Liver (tissue), 9 donors: ENCODE measurements around the gene EXOC2. TPM values are rescaled to one million over a fixed set of nuclear protein-coding genes. Genes with fewer than 3 reads are reported as not detected.
A peak's percentile ranks its signal among the peaks of the same experiment; 100 is the strongest.

ENCODE experiments used
- DNase-seq: peaks from one replicate; pipeline ENCODE4 v3.0.0-alpha.2; 2017; ENCODE audit warnings: low spot score
- H3K27ac ChIP-seq, 2 donors: one replicate each; pipeline ENCODE4 v1.7.0; 2013; ENCODE audit warnings: inconsistent platforms in 2 of 2, low read length in 2 of 2, control low read depth in 1 of 2, low read depth in 1 of 2, mild to moderate bottlenecking in 1 of 2
- H3K27me3 ChIP-seq, 4 donors: one replicate each; pipeline versions ENCODE4 v1.6.1 to v1.7.0; 2013; ENCODE audit warnings: low read length in 3 of 4, inconsistent platforms in 1 of 4, mild to moderate bottlenecking in 1 of 4, moderate library complexity in 1 of 4; ENCODE audit not compliant: control insufficient read depth in 4 of 4, insufficient read depth in 4 of 4
- H3K36me3 ChIP-seq, 4 donors: one replicate each; pipeline versions ENCODE4 v1.6.1 to v1.7.0; 2013; ENCODE audit warnings: low read length in 3 of 4, mild to moderate bottlenecking in 3 of 4, low read depth in 1 of 4, moderate library complexity in 1 of 4; ENCODE audit not compliant: control insufficient read depth in 4 of 4, insufficient read depth in 3 of 4
- H3K4me1 ChIP-seq, 4 donors: one replicate each; pipeline versions ENCODE4 v1.6.1 to v1.7.0; 2013; ENCODE audit warnings: low read length in 3 of 4, mild to moderate bottlenecking in 3 of 4, moderate library complexity in 1 of 4; ENCODE audit not compliant: control insufficient read depth in 4 of 4, insufficient read depth in 4 of 4
- H3K4me3 ChIP-seq, 3 donors: one replicate each; pipeline versions ENCODE4 v1.6.1 to v1.7.0; 2013; ENCODE audit warnings: low read length in 3 of 3, control low read depth in 1 of 3, low read depth in 1 of 3, mild to moderate bottlenecking in 1 of 3
- H3K9ac ChIP-seq, 2 donors: one replicate each; pipeline ENCODE4 v1.7.0; 2013; ENCODE audit warnings: low read length in 2 of 2, mild to moderate bottlenecking in 2 of 2, moderate library complexity in 2 of 2, control low read depth in 1 of 2, low read depth in 1 of 2
- H3K9me3 ChIP-seq, 4 donors: one replicate each; pipeline versions ENCODE4 v1.6.1 to v1.7.0; 2013; ENCODE audit warnings: low read length in 3 of 4; ENCODE audit not compliant: control insufficient read depth in 4 of 4
- ATF3 ChIP-seq: IDR thresholded peaks from 2 replicates; pipeline ENCODE4 v1.6.1; 2016; ENCODE audit warnings: antibody characterized with exemption
- CTCF ChIP-seq: fragments of 150-350 bp; IDR thresholded peaks from 2 replicates; pipeline ENCODE4 v1.5.1; 2017; ENCODE audit warnings: improper control_type of control experiment, low read depth, low read length; ENCODE audit not compliant: missing input control
- HNF4A ChIP-seq, 2 donors: conservative IDR thresholded peaks; 2 replicates each; pipeline ENCODE4 v1.6.1; 2016; ENCODE audit warnings: antibody characterized with exemption in 2 of 2, mild to moderate bottlenecking in 2 of 2
- JUND ChIP-seq, 2 donors: IDR thresholded peaks; 2 replicates each; pipeline ENCODE4 v1.6.1; 2016; ENCODE audit warnings: antibody characterized with exemption in 2 of 2
- MAX ChIP-seq: IDR thresholded peaks from 2 replicates; pipeline ENCODE4 v1.6.1; 2016; ENCODE audit warnings: antibody characterized with exemption
- NR2F2 ChIP-seq: IDR thresholded peaks from 2 replicates; pipeline ENCODE4 v1.6.1; 2016; ENCODE audit warnings: antibody characterized with exemption
- REST ChIP-seq: IDR thresholded peaks from 2 replicates; pipeline ENCODE4 v1.6.1; 2016; ENCODE audit warnings: antibody characterized with exemption, mild to moderate bottlenecking
- RXRA ChIP-seq, 2 donors: IDR thresholded peaks; 2 replicates each; pipeline ENCODE4 v1.6.1; 2017 to 2018; ENCODE audit warnings: antibody characterized with exemption in 2 of 2, mild to moderate bottlenecking in 1 of 2
- TAF1 ChIP-seq: conservative IDR thresholded peaks from 2 replicates; pipeline ENCODE4 v1.6.1; 2016; ENCODE audit warnings: antibody characterized with exemption, mild to moderate bottlenecking
- YY1 ChIP-seq: IDR thresholded peaks from 2 replicates; pipeline ENCODE4 v1.6.1; 2016; ENCODE audit warnings: antibody characterized with exemption, mild to moderate bottlenecking
- ZBTB33 ChIP-seq: IDR thresholded peaks from 2 replicates; pipeline ENCODE4 v1.6.1; 2016; ENCODE audit warnings: antibody characterized with exemption
- WGBS: extraction: QIAGEN DNeasy Blood & Tissue Kit; methylation state at CpG from one replicate; pipeline ENCODE4 v1.1.7; 2013; 5-methylcytosine and 5-hydroxymethylcytosine counted together
- polyA plus RNA-seq, 2 donors: library from polyadenylated mRNA; stranded (reverse) in 1 of 2; unstranded in 1 of 2; fragments of 200-250 nt in 1 of 2; fragments of >200 nt in 1 of 2; fragmentation: Nextera tagmentation in 1 of 2; extraction: Ambion mirVana in 1 of 2; gene quantifications; one replicate each; pipeline versions ENCODE4 v1.2.1 to v1.2.3, GENCODE V29; 2013 to 2015
- total RNA-seq, 2 donors: library from RNA; depleted of rRNA; stranded (reverse); fragments of >200 nt; gene quantifications; one replicate each; pipeline ENCODE4 v1.2.3, GENCODE V29; 2014
- donor health status: healthy.
- donor health status: healthy.
- donor health status: healthy.
- donor health status: healthy.
- donor health status: healthy.

Gene EXOC2
- total and polyA plus RNA-seq, 4 donors, result 6.7 to 15.3 (median 9.2) TPM

GRCh38 chr6:680666-681340 lies 12.1 kb downstream of the EXOC2 start:
- peak in 1 of 2 donors; percentile 30 for TF ChIP-seq HNF4A (conservative IDR thresholded peaks at IDR 0.05)
- no peak for TF ChIP-seq TAF1
- WGBS, result 90% methylated on average over 5 of the region's 5 CpGs
- Histone ChIP-seq H3K4me1 (peaks cover 0 to 3% (median 2%) of the 10 kb centered on the region in 4 donors), H3K36me3 (no peaks in the 10 kb centered on the region), H3K9me3 (no peaks in the 10 kb centered on the region), H3K9ac (no peak overlapping the region), H3K27ac (no peak overlapping the region), H3K4me3 (no peak overlapping the region), H3K27me3 (no peaks in the 10 kb centered on the region)
- no peak for DNase-seq

- Histone ChIP-seq H3K27me3 (no peaks in the 10 kb centered on the region), H3K4me3 (no peak overlapping the region), H3K9ac (no peak overlapping the region), H3K4me1 (peaks cover 0 to 3% (median 2%) of the 10 kb centered on the region in 4 donors), H3K27ac (no peak overlapping the region), H3K36me3 (no peaks in the 10 kb centered on the region), H3K9me3 (no peaks in the 10 kb centered on the region)
- WGBS, result 94% methylated on average over 2 of the region's 2 CpGs
- TF ChIP-seq REST, result no peak
- TF ChIP-seq MAX, result no peak
- no peak for DNase-seq
Measured at GRCh38 chr6:680251-680650, 12.7 kb downstream of the EXOC2 start.

GRCh38 chr6:679282-679681 lies 13.7 kb downstream of the EXOC2 start:
- WGBS, result 84% methylated on average over 9 of the region's 9 CpGs
- no peak overlapping the region for H3K4me3 ChIP-seq
- no peaks in the 10 kb centered on the region for H3K9me3 ChIP-seq
- H3K9ac ChIP-seq, result no peak overlapping the region
- no peak for DNase-seq
- no peak overlapping the region for H3K27ac ChIP-seq
- no peaks in the 10 kb centered on the region for H3K36me3 ChIP-seq
- no peak for TF ChIP-seq HNF4A (conservative IDR thresholded peaks at IDR 0.05)
- TF ChIP-seq JUND (IDR thresholded peaks at IDR 0.05), result no peak
- no peak for TF ChIP-seq YY1
- no peak for TF ChIP-seq MAX
- no peaks in the 10 kb centered on the region for H3K27me3 ChIP-seq
- peaks cover 0 to 3% (median 2%) of the 10 kb centered on the region in 4 donors for H3K4me1 ChIP-seq

- Histone ChIP-seq H3K9ac (no peak overlapping the region), H3K27ac (no peak overlapping the region)
Measured at GRCh38 chr6:678520-678919, 14.4 kb downstream of the EXOC2 start.

More at GRCh38 chr6:678520-678919, 14.4 kb downstream of the EXOC2 start:
- peaks cover 0 to 3% (median 1%) of the 10 kb centered on the region in 4 donors for H3K4me1 ChIP-seq
- H3K4me3 ChIP-seq, result no peak overlapping the region
- no peak for DNase-seq
- TF ChIP-seq ATF3 (no peak), TAF1 (no peak), YY1 (no peak), MAX (no peak), ZBTB33 (no peak), JUND (IDR thresholded peaks at IDR 0.05) (no peak), CTCF (no peak), HNF4A (conservative IDR thresholded peaks at IDR 0.05) (no peak), RXRA (IDR thresholded peaks at IDR 0.05) (no peak), NR2F2 (no peak)
- WGBS, result 77% methylated on average over 3 of the region's 3 CpGs
- H3K36me3 ChIP-seq, result no peaks in the 10 kb centered on the region
- H3K27me3 ChIP-seq, result no peaks in the 10 kb centered on the region
- H3K9me3 ChIP-seq, result no peaks in the 10 kb centered on the region
